H9 (cell line): ENCODE data around the gene BRMS1. TPM values are rescaled to one million over a fixed set of nuclear protein-coding genes. Genes with fewer than 3 reads are reported as not detected.

Source experiments
- DNase-seq: peaks from one replicate; pipeline ENCODE4 v3.0.0-alpha.2; 2017
- H2AFZ ChIP-seq: one replicate; pipeline ENCODE4 v1.6.1; 2013; ENCODE audit warnings: mild to moderate bottlenecking, low read length, control low read depth, moderate library complexity
- H2AK5ac ChIP-seq: 2 replicates; pipeline ENCODE4 v1.6.1; 2013; ENCODE audit warnings: low read length, control low read depth, mixed read lengths; ENCODE audit not compliant: insufficient read length
- H2BK120ac ChIP-seq: one replicate; pipeline ENCODE4 v1.6.1; 2013; ENCODE audit warnings: low read depth, mild to moderate bottlenecking, low read length, control low read depth, inconsistent platforms; ENCODE audit not compliant: poor library complexity, severe bottlenecking
- H2BK12ac ChIP-seq: 2 replicates; pipeline ENCODE4 v1.6.1; 2013; ENCODE audit warnings: low read length, control low read depth, mixed read lengths, low read depth; ENCODE audit not compliant: insufficient read length
- H2BK15ac ChIP-seq: 2 replicates; pipeline ENCODE4 v1.6.1; 2013; ENCODE audit warnings: low read depth, low read length, control low read depth
- H2BK20ac ChIP-seq: one replicate; pipeline ENCODE4 v1.6.1; 2013; ENCODE audit warnings: low read depth, mild to moderate bottlenecking, low read length, control low read depth, inconsistent platforms; ENCODE audit not compliant: poor library complexity, severe bottlenecking
- H2BK5ac ChIP-seq: 2 replicates; pipeline ENCODE4 v1.6.1; 2013; ENCODE audit warnings: low read length, control low read depth, mixed read lengths; ENCODE audit not compliant: insufficient read length
- H3K14ac ChIP-seq: 2 replicates; pipeline ENCODE4 v1.6.1; 2013; ENCODE audit warnings: low read length, control low read depth; ENCODE audit not compliant: insufficient read depth
- H3K18ac ChIP-seq: 2 replicates; pipeline ENCODE4 v1.6.1; 2013; ENCODE audit warnings: low read depth, mild to moderate bottlenecking, mixed read lengths, low read length, control low read depth; ENCODE audit not compliant: insufficient read length
- H3K23ac ChIP-seq: 2 replicates; pipeline ENCODE4 v1.6.1; 2013; ENCODE audit warnings: low read length, control low read depth, mixed read lengths, low read depth; ENCODE audit not compliant: insufficient read length
- H3K23me2 ChIP-seq: 2 replicates; pipeline ENCODE4 v1.6.1; 2013; ENCODE audit warnings: low read depth, mild to moderate bottlenecking, mixed read lengths, low read length, control low read depth; ENCODE audit not compliant: insufficient read length, poor library complexity, severe bottlenecking
- H3K27ac ChIP-seq: 2 replicates; pipeline ENCODE4 v1.5.1; 2013; ENCODE audit warnings: low read length, control low read depth, mixed read lengths, low read depth; ENCODE audit not compliant: insufficient read length
- H3K27me3 ChIP-seq: 2 replicates; pipeline ENCODE4 v1.6.1; 2013; ENCODE audit warnings: low read length, control low read depth, inconsistent platforms; ENCODE audit not compliant: insufficient read depth
- H3K4ac ChIP-seq: 2 replicates; pipeline ENCODE4 v1.6.1; 2013; ENCODE audit warnings: low read depth, mild to moderate bottlenecking, control low read depth, inconsistent platforms, low read length, moderate library complexity
- H3K4me1 ChIP-seq: 2 replicates; pipeline ENCODE4 v1.6.1; 2013; ENCODE audit warnings: low read length, control low read depth, inconsistent platforms; ENCODE audit not compliant: insufficient read depth
- H3K4me2 ChIP-seq: 2 replicates; pipeline ENCODE4 v1.6.1; 2013; ENCODE audit warnings: low read length, control low read depth, mixed read lengths; ENCODE audit not compliant: insufficient read length, insufficient read depth
- H3K56ac ChIP-seq: 2 replicates; pipeline ENCODE4 v1.6.1; 2013; ENCODE audit warnings: low read depth, mild to moderate bottlenecking, mixed read lengths, low read length, control low read depth; ENCODE audit not compliant: insufficient read length
- H3K79me1 ChIP-seq: 2 replicates; pipeline ENCODE4 v1.6.1; 2013; ENCODE audit warnings: low read depth, mild to moderate bottlenecking, moderate library complexity, low read length, control low read depth, inconsistent platforms; ENCODE audit not compliant: insufficient read depth, poor library complexity, severe bottlenecking
- H3K79me2 ChIP-seq: 2 replicates; pipeline ENCODE4 v1.6.1; 2013; ENCODE audit warnings: low read length, control low read depth, inconsistent platforms; ENCODE audit not compliant: insufficient read depth
- H3K9ac ChIP-seq: 2 replicates; pipeline ENCODE4 v1.6.1; 2013; ENCODE audit warnings: low read length, control low read depth, mixed read lengths; ENCODE audit not compliant: insufficient read length; ENCODE audit errors: extremely low read depth
- H3K9me3 ChIP-seq: one replicate; pipeline ENCODE4 v1.6.1; 2013; ENCODE audit warnings: low read depth, low read length, inconsistent platforms; ENCODE audit not compliant: control insufficient read depth
- H3T11ph ChIP-seq: one replicate; pipeline ENCODE4 v1.6.1; 2013; ENCODE audit warnings: mild to moderate bottlenecking, low read length, control low read depth, inconsistent platforms
- H4K20me1 ChIP-seq: one replicate; pipeline ENCODE4 v1.6.1; 2013; ENCODE audit not compliant: control insufficient read depth, insufficient read length, insufficient read depth
- H4K5ac ChIP-seq: 2 replicates; pipeline ENCODE4 v1.6.1; 2013; ENCODE audit warnings: low read depth, mild to moderate bottlenecking, mixed read lengths, low read length, control low read depth; ENCODE audit not compliant: insufficient read length
- H4K8ac ChIP-seq: replicated peaks from 2 replicates; pipeline ENCODE4 v1.6.1; 2013; ENCODE audit warnings: low read length, control low read depth, mixed read lengths, low read depth; ENCODE audit not compliant: insufficient read length
- H4K91ac ChIP-seq: 2 replicates; pipeline ENCODE4 v1.6.1; 2013; ENCODE audit warnings: low read depth, mild to moderate bottlenecking, moderate library complexity, mixed read lengths, low read length, control low read depth; ENCODE audit not compliant: insufficient read length
- H3K27ac Mint-ChIP-seq, 3 experiments: 2 replicates in 2 of 3; 3 replicates in 1 of 3; pipeline ENCODE4 v1.8.0; 2020 to 2021; ENCODE audit warnings: mixed read lengths in 3 of 3, mild to moderate bottlenecking in 1 of 3, moderate library complexity in 1 of 3
- H3K27me3 Mint-ChIP-seq: 2 replicates; pipeline ENCODE4 v1.8.0; 2021; ENCODE audit warnings: low read depth, mild to moderate bottlenecking, moderate library complexity, mixed read lengths
- H3K36me3 Mint-ChIP-seq, 3 experiments: 2 replicates in 2 of 3; 3 replicates in 1 of 3; pipeline ENCODE4 v1.8.0; 2020 to 2021; ENCODE audit warnings: low read depth in 3 of 3, mixed read lengths in 3 of 3; ENCODE audit not compliant: insufficient read depth in 1 of 3
- H3K4me1 Mint-ChIP-seq, 2 experiments: 2 replicates each; pipeline ENCODE4 v1.8.0; 2020; ENCODE audit warnings: mixed read lengths in 2 of 2
- H3K4me3 Mint-ChIP-seq, 2 experiments: 2 replicates in 1 of 2; 3 replicates in 1 of 2; pipeline ENCODE4 v1.8.0; 2020 to 2021; ENCODE audit warnings: mild to moderate bottlenecking in 2 of 2, mixed read lengths in 2 of 2, moderate library complexity in 1 of 2
- H3K9me3 Mint-ChIP-seq, 2 experiments: 2 replicates in 1 of 2; 3 replicates in 1 of 2; pipeline ENCODE4 v1.8.0; 2020; ENCODE audit warnings: mild to moderate bottlenecking in 2 of 2, mixed read lengths in 2 of 2, moderate library complexity in 1 of 2
- WGBS: extraction: QIAGEN DNeasy Blood & Tissue Kit; methylation state at CpG from one replicate; pipeline ENCODE4 v1.1.7; 2013; ENCODE audit warnings: missing lambda C conversion rate, low lambda C conversion rate, mixed read lengths; ENCODE audit not compliant: insufficient read length; ENCODE audit errors: extremely low coverage; 5-methylcytosine and 5-hydroxymethylcytosine counted together
- total RNA-seq: library from RNA; stranded (reverse); gene quantifications from 2 replicates; pipeline ENCODE4 v1.2.1, GENCODE V29; 2021
- TF ChIP-seq, protein P1 (sequence below): fragments of 200-600 bp; sonication (generic); conservative IDR thresholded peaks from 3 replicates; pipeline ENCODE4 v1.8.0; 2021; ENCODE audit warnings: antibody characterized with exemption, mild to moderate bottlenecking

BRMS1 gene
- total RNA-seq, 1 experiment from 2014 or later = 50.1 TPM

DNA sequence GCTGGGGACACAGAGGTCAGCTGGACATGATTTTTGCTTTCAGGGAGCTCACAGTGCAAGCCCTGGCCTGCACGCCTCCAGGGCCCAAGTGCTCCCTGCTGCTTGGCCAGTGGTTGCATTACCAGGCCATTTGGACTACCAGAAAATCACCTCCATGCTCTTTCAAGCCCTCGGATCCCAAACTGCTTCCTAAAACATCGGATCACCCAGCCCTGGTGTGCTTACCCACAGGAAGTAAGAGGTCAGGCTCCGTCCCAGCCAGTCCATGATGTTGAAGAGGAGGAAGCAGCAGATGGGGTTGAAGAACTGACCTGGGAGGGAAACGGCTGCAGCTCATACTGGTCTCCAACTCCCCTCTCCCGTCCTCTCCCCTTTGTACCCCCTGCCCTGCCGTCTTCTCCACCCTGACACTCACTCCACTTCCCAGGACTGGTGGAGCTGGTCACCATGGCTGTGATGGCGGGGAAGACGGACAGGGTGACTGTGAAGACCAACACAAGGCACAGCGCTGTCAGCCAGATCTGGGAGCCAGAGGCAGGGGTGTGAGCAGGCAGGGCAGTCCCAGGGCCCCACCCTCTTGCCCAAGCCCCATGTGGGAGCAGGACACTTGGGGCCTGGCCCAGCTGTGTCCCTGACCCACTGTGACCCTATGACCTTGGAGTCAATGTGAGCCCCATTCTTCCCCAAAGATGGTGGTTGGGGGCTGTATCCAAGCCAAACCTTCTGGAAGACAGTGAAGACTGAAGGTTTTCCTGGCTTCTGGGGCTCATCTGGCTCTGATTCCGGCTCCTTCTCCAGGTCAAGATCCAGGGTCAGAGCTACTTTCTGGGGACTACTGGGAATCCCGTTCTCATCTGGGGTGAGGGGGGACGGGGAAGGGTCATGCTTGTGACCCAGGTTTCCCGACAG lies 21.1 kb upstream of the BRMS1 start:
- Histone ChIP-seq H2BK120ac (no peak overlapping the region), H3K79me1 (no peaks in the 10 kb centered on the region), H3K14ac (no peak overlapping the region; the same call in 1 of the 2 replicates), H4K91ac (no peak overlapping the region), H2BK12ac (no peak overlapping the region), H4K20me1 (no peaks in the 10 kb centered on the region), H3K56ac (no peak overlapping the region), H2BK5ac (no peak overlapping the region), H4K8ac (no peak overlapping the region), H2BK20ac (no peak overlapping the region), H3T11ph (no peak overlapping the region), H3K23ac (no peak overlapping the region), H2AFZ (no peak overlapping the region), H2BK15ac (no peak overlapping the region), H3K9me3 (no peaks in the 10 kb centered on the region), H4K5ac (no peak overlapping the region), H2AK5ac (no peak overlapping the region), H3K9ac (no peak overlapping the region), H3K4me2 (no peak overlapping the region), H3K4me1 (no peaks in the 10 kb centered on the region), H3K4ac (no peak overlapping the region), H3K23me2 (peaks cover 5% of the 10 kb centered on the region), H3K18ac (no peak overlapping the region), H3K79me2 (no peaks in the 10 kb centered on the region; the same call in 1 of the 2 replicates), H3K27ac (no peak overlapping the region), H3K27me3 (no peaks in the 10 kb centered on the region)
- no peaks in the 10 kb centered on the region; the same call in 1 of the 2 replicates for H3K27me3 Mint-ChIP-seq
- no CpG with 5 or more reads among the region's 14 CpGs for WGBS
- TF ChIP-seq, protein P1, sequence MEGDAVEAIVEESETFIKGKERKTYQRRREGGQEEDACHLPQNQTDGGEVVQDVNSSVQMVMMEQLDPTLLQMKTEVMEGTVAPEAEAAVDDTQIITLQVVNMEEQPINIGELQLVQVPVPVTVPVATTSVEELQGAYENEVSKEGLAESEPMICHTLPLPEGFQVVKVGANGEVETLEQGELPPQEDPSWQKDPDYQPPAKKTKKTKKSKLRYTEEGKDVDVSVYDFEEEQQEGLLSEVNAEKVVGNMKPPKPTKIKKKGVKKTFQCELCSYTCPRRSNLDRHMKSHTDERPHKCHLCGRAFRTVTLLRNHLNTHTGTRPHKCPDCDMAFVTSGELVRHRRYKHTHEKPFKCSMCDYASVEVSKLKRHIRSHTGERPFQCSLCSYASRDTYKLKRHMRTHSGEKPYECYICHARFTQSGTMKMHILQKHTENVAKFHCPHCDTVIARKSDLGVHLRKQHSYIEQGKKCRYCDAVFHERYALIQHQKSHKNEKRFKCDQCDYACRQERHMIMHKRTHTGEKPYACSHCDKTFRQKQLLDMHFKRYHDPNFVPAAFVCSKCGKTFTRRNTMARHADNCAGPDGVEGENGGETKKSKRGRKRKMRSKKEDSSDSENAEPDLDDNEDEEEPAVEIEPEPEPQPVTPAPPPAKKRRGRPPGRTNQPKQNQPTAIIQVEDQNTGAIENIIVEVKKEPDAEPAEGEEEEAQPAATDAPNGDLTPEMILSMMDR = no peak
- H3K36me3 Mint-ChIP-seq = peaks cover 46 to 81% (median 68%) of the 10 kb centered on the region in 3 experiments
- peaks cover 10 to 16% of the 10 kb centered on the region in 2 experiments for H3K4me1 Mint-ChIP-seq
- H3K27ac Mint-ChIP-seq = peak overlapping the region; percentile 53 to 90 (median 65); a peak in 4 of 7 replicates
- no peak overlapping the region for H3K4me3 Mint-ChIP-seq
- DNase-seq = no peak
- H3K9me3 Mint-ChIP-seq = no peaks in the 10 kb centered on the region
